Activated naive CD4-positive, alpha-beta T cell treated with anti-CD3 and anti-CD28 coated beads, Interleukin-2, amount 50 U/mL, for 16 hours (primary cell): ENCODE results near the gene CHKA.

Source experiments
- DNase-seq: peaks from one replicate; pipeline ENCODE4 v3.0.0-alpha.2; 2020

CHKA gene

DNA sequence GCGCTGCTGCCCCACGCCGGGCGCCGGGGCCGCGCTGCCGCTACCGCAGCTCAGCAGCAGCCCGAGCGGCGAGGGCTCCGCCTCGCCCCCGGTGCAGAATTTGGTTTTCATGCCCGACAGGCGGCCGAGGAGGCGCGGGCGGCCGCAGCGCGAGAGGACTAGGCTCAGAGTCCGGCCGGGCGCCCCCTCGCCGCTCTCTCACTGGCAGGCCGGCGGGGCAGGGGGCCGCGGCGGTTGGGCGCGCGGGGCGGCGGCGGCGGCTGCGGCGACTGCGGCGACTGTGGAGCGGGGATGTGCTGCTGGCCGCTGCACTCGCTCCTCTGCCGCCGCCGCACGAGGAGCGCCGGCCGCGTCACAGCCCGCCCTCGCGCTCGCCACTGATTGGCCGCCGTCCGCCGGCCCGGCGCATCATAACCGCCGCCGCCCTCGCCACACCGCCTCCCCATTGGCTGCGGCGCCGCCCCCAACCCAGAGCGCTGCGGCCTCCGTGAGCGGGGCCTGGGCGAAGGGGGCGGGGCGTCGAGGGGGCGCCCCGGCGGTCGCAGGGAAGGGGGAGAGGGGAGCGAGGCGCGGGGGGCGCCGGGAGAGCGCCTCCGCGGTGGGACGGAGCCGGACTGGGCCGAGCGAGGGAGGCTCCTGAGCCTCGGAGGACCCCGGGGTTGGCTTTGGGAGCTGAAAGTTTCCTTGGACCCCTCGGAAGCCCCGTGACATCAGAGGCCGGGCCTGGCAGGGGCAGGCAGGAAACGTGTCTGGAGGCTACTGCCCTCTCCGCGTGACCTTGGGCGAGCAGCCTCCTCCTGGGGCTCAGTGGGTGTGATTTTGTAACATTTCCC is at the start of gene CHKA:
TSS of gene CHKA (minus strand) at position 322 of the 833 bp plus-strand sequence. CDS start at position 111, 211 bp downstream.
- DNase-seq, result peak; percentile 91

- DNase-seq, result no peak
Observed at GRCh38 chr11:68169442-68169841, 48.3 kb upstream of the CHKA start.

DNA sequence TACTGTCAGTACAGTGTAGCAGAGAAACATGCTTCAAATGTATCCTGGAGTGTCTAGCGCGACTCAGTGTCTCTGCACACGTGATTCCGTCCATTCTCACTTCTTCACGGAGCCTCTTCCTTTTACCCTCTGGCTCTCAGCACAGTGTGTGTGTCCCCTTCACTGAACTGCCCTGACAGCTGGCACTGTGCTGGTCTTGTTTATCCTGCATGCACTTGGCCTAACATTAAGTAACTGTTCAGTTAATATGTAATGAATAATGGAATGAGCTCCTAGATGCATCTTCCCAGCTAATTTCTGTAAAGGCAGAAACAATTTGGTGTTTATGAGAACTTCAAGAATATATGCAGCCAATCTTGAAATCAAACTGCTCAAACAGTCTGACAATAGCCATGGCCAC is 47.5 kb upstream of the CHKA start:
- no peak for DNase-seq

GRCh38 chr11:68167474-68167873 is 46.3 kb upstream of the CHKA start:
- DNase-seq, result no peak

DNA sequence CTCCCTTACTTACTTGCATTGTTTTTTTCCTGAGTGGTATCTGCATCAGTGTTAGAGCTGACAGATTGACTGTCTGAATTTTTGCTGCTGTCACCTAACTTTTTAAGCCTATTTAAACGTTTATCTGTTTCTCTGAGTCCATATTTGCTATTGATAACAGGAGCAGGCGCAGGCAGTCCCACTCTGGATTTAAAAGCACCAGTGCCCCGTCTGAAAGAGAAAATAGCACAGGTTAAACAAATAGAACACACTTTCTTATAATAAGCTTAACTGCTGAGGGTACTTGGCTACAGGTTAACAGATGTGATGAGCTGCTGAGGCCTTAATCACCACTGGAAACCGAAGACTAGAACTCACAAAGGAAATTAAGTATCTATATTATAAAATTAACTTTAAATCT is 45.8 kb upstream of the CHKA start:
- no peak for DNase-seq

GRCh38 chr11:68165601-68166000 is 44.4 kb upstream of the CHKA start:
- DNase-seq, result no peak

GRCh38 chr11:68164437-68164836 is 43.2 kb upstream of the CHKA start:
- no peak for DNase-seq

DNA sequence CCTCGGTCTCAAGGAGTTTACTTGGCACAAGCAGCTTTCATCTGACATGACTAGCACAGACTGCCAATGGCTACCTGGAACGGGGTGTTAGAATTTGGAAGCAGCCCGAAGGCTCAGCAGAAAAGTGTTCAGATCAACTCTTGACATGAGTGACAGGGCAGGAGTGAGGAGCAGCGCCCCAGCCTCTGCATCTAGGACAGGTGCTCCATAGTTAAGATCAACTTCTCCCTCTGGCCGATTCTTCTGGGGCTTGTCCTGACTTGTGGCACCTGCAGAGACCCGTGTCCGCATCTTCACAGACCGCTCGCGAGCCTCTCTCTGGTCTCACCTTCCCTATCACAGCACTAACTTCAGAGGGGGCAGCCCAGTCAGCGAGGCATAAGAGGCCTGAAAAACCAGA is 42.5 kb upstream of the CHKA start:
- no peak for DNase-seq

DNA sequence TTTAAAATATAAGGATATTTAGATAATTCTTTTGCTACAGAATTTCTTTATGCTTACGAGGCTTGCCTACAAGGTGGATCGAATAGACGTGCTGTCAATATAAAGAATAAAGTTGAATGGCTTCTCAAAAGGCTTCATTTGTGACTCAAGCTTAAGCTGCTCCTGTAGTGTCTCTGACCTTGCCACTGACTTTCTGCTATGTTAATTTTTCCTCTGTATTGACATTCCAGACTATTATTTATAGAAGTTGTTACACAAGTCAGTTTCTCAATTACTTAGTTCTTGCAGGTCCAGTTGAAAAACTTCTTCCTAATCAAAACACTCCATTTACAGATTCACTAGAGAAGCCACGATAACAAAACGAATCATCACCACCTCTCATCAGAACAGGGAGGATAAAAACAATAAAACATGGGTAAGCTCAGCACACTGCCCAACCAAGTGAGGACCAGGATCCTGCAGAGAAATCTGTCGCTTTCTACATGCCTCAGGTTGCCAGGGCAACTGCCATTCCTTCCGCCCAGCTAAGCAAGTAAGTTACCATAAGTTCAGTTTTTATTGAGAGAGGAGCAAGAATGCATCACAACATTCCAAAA is 39.0 kb upstream of the CHKA start:
- no peak for DNase-seq

DNA sequence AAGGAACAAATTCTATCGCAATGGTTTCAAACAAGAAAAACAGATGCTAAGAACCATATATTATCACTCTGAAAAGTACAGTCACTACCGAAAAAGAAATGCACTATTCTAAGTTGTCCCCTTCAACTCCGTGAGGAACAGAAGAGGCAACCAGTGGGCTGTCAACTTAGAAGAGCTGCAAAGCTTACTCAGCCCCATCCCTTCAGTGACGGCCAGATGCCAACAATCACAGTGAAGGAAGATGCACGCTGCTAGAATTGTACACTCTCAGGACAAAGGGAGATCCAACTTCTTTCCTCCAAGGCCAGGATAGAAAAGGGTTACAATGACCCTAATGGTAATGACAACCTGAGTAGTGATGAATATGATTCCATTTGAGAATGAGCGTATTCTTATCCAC is 38.5 kb upstream of the CHKA start:
- no peak for DNase-seq

GRCh38 chr11:68159161-68159560 is 38.0 kb upstream of the CHKA start:
- no peak for DNase-seq

- DNase-seq, result no peak
Observed at GRCh38 chr11:68158580-68158979, 37.4 kb upstream of the CHKA start.

GRCh38 chr11:68153742-68154141 is 32.6 kb upstream of the CHKA start:
- DNase-seq, result no peak

GRCh38 chr11:68150037-68150436 is 28.8 kb upstream of the CHKA start:
- no peak for DNase-seq

GRCh38 chr11:68149417-68149816 is 28.2 kb upstream of the CHKA start:
- DNase-seq, result no peak

GRCh38 chr11:68148879-68149278 is 27.7 kb upstream of the CHKA start:
- DNase-seq, result no peak

DNA sequence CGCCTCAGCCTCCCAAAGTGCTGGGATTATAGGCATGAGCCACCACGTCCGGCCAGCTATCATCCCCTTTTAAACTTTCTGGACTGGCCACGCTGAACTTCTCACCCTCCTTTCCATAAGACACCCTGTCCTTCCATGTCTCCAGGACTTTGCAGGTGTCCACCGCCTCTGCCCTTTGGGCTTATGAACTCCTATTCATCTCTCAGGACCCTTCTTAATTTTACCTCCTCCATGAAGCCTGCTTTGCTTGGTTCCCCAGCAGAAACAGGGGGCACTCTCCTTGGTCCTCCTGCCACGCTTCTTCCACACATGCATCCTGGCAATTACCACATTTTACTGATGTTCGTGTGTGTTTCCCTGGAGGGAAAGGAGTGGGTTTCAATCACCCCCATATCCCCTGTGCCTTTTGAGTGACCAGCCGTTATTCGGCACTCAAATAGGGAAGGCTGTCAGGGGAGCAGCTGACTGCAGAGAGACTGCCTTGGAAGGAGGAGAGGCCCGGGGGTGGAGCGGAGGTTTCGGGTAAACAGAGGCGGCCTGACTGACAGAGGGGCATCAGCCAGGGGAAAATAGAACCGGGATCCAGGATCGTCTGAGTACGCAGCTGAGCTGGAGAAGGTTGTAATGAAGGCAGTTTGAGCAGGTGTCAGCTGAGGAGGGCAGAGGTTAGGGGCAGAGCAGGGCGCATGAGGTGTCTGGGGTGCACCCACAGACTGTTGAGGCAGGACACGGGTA is 27.1 kb upstream of the CHKA start:
- DNase-seq, result no peak

- no peak for DNase-seq
Observed at GRCh38 chr11:68146704-68147474, 25.7 kb upstream of the CHKA start.

DNA sequence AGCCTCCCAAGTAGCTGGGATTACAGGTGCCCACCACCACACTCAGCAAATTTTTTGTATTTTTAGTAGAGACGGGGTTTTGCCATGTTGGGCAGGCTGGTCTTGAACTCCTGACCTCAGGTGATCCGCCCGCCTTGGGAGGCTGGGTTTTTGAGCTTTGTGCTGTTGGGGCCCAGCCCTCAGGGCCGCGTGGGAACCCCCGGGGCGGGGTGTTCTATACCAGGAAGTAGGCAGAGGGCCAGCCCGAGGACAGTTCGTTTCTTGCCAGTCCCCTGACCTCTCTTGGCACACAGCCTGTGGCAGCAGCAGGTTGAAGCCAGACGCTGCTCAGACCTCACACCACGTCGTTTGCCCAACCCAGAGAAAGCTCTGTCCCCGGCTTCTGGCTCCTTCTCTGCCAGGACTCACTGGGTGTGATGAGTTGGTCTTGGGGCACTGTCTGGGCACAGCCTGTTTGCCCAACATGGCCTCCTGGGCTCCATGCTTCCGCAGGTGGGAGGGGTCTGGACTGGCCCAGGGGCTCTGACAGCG is 24.9 kb upstream of the CHKA start:
- DNase-seq, result no peak

DNA sequence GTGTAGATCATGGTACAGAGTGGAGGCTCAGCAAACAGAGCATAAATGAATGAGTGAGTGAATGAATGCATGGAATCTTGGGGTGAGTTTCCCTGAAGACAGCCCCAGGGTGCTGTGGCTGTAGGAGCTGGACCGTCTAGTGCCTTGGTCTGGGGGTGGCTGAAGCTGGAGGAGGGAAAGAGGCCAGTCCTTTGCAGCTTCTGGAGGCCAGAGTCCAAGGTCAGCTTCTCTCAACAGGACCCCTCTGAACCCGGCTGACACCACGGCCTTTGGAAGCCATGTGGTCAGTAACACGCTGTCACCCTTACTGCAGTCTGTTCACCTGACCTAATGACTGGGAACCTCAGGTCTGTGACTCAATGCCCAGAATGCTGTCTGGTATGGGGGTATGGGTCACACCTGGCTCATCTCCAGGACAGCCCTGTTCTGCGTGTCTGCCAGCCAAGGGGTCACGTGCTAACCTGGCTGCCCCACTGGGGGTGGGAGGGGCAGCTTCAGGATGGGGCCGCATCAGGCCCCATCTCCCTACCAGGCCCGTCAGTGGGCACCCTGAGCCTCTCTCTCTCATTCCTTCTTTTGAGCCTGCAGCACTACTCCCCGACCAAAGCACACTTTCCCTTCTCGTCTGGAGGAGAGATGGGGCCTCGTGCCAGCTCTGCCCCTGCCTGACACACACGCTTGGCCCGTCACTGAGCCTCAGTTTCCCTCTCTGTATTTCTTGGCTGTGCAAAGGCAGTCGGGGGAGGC is 24.1 kb upstream of the CHKA start:
- no peak for DNase-seq

GRCh38 chr11:68143310-68143689 is 22.1 kb upstream of the CHKA start:
- DNase-seq, result no peak
